Lower leg skin (tissue), 3 donors: ENCODE results near the gene CCBE1.

Source experiments
- CTCF ChIP-seq, 3 donors: fragments of 450-650 bp; IDR thresholded peaks; one replicate each; pipeline ENCODE4 v1.5.1; 2016; ENCODE audit warnings: antibody characterized with exemption in 3 of 3, mild to moderate bottlenecking in 3 of 3, moderate library complexity in 2 of 3
- POLR2A ChIP-seq, 2 donors: fragments of 450-650 bp; IDR thresholded peaks; one replicate each; pipeline ENCODE4 v1.6.1; 2016 to 2017; ENCODE audit warnings: antibody characterized with exemption in 2 of 2, mild to moderate bottlenecking in 1 of 2, moderate library complexity in 1 of 2

- TF ChIP-seq CTCF (IDR thresholded peaks at IDR 0.05): no peak
- no peak for TF ChIP-seq POLR2A (IDR thresholded peaks at IDR 0.05)
Observed at GRCh38 chr18:59728816-59729215, 31.6 kb upstream of the CCBE1 start.
